GM23338 (cell line): ENCODE data around the gene POMT2. TPM values are rescaled to one million over a fixed set of nuclear protein-coding genes. Genes with fewer than 3 reads are reported as not detected.

Source experiments
- ATAC-seq: fragments of 200-7000 bp; cut with Tn5 transposase; 3 replicates; pipeline ENCODE4 v1.9.1; 2020
- DNase-seq: peaks from one replicate; pipeline ENCODE4 v3.0.0-alpha.2; 2015; ENCODE audit warnings: low spot score
- H2AFZ ChIP-seq: fragments of 200-600 bp; sonication (generic); 2 replicates; pipeline ENCODE4 v1.8.0; 2016; ENCODE audit warnings: antibody characterized with exemption, mild to moderate bottlenecking, moderate library complexity
- H3F3A ChIP-seq: fragments of 200-600 bp; sonication (generic); replicated peaks from 2 replicates; pipeline ENCODE4 v1.8.0; 2017; ENCODE audit warnings: antibody characterized with exemption, mixed run types, low read depth
- H3K27ac ChIP-seq: fragments of 200-600 bp; sonication (generic); 2 replicates; pipeline ENCODE4 v1.6.1; 2016; ENCODE audit warnings: low read depth
- H3K27me3 ChIP-seq: fragments of 200-600 bp; sonication (generic); 2 replicates; pipeline ENCODE4 v1.8.0; 2016; ENCODE audit warnings: mild to moderate bottlenecking, mixed run types, moderate library complexity; ENCODE audit not compliant: insufficient read depth
- H3K36me3 ChIP-seq: fragments of 200-600 bp; sonication (generic); 2 replicates; pipeline ENCODE4 v1.8.0; 2016; ENCODE audit warnings: mild to moderate bottlenecking; ENCODE audit not compliant: insufficient read depth
- H3K4me1 ChIP-seq: fragments of 200-600 bp; sonication (generic); 2 replicates; pipeline ENCODE4 v1.8.0; 2016; ENCODE audit warnings: mild to moderate bottlenecking, moderate library complexity; ENCODE audit not compliant: insufficient read depth
- H3K4me2 ChIP-seq: fragments of 200-600 bp; sonication (generic); 2 replicates; pipeline ENCODE4 v1.7.1; 2017; ENCODE audit warnings: mixed run types
- H3K4me3 ChIP-seq: fragments of 200-600 bp; sonication (generic); 2 replicates; pipeline ENCODE4 v1.6.1; 2016; ENCODE audit warnings: mixed run types
- H3K79me2 ChIP-seq: fragments of 200-600 bp; sonication (generic); replicated peaks from 2 replicates; pipeline ENCODE4 v1.8.0; 2017; ENCODE audit warnings: mild to moderate bottlenecking; ENCODE audit not compliant: insufficient read depth
- H3K9me2 ChIP-seq: fragments of 200-600 bp; sonication (generic); 2 replicates; pipeline ENCODE4 v1.8.0; 2017; ENCODE audit not compliant: insufficient read depth
- H4K20me1 ChIP-seq: fragments of 200-600 bp; sonication (generic); replicated peaks from 2 replicates; pipeline ENCODE4 v1.8.0; 2017; ENCODE audit warnings: mild to moderate bottlenecking; ENCODE audit not compliant: insufficient read depth
- H3K27ac Mint-ChIP-seq: 2 replicates; pipeline ENCODE4 v1.8.0; 2020; ENCODE audit warnings: inconsistent platforms, mild to moderate bottlenecking, moderate library complexity, mixed read lengths
- H3K27me3 Mint-ChIP-seq: 3 replicates; pipeline ENCODE4 v1.8.0; 2022; ENCODE audit warnings: low read depth, mild to moderate bottlenecking, moderate library complexity, mixed read lengths, inconsistent platforms; ENCODE audit not compliant: insufficient read depth, poor library complexity
- H3K36me3 Mint-ChIP-seq: 3 replicates; pipeline ENCODE4 v1.8.0; 2021; ENCODE audit warnings: low read depth, mild to moderate bottlenecking, inconsistent platforms, moderate library complexity, mixed read lengths
- H3K4me1 Mint-ChIP-seq: 3 replicates; pipeline ENCODE4 v1.8.0; 2020; ENCODE audit warnings: mild to moderate bottlenecking, inconsistent platforms, mixed read lengths
- H3K4me3 Mint-ChIP-seq: 3 replicates; pipeline ENCODE4 v1.8.0; 2021; ENCODE audit warnings: moderate library complexity, mild to moderate bottlenecking, inconsistent platforms, mixed read lengths
- H3K9me3 Mint-ChIP-seq: 3 replicates; pipeline ENCODE4 v1.8.0; 2020; ENCODE audit warnings: moderate library complexity, mild to moderate bottlenecking, inconsistent platforms, mixed read lengths
- CREB1 ChIP-seq: fragments of 250-450 bp; sonication (Bioruptor Pico); IDR thresholded peaks from 2 replicates; pipeline ENCODE4 v1.5.0; 2020; ENCODE audit warnings: low read depth, mild to moderate bottlenecking, moderate library complexity
- EZH2 ChIP-seq: fragments of 200-600 bp; sonication (generic); IDR thresholded peaks from one replicate; pipeline ENCODE4 v1.8.0; 2017; ENCODE audit warnings: antibody characterized with exemption, mild to moderate bottlenecking, low read depth; ENCODE audit not compliant: unreplicated experiment
- EZH2phosphoT487 ChIP-seq: fragments of 200-600 bp; sonication (generic); IDR thresholded peaks from one replicate; pipeline ENCODE4 v1.8.1; 2018; ENCODE audit warnings: antibody characterized with exemption; ENCODE audit not compliant: unreplicated experiment
- JUNB ChIP-seq: IDR thresholded peaks from one replicate; pipeline ENCODE4 v1.6.1; 2016; ENCODE audit warnings: antibody characterized with exemption; ENCODE audit not compliant: unreplicated experiment
- NANOG ChIP-seq: IDR thresholded peaks from 2 replicates; pipeline ENCODE4 v1.6.1; 2016; ENCODE audit warnings: antibody characterized with exemption, borderline replicate concordance
- POLR2AphosphoS5 ChIP-seq: IDR thresholded peaks from 2 replicates; pipeline ENCODE4 v1.6.1; 2016; ENCODE audit warnings: antibody characterized with exemption, low read depth
- STAT1 ChIP-seq: IDR thresholded peaks from one replicate; pipeline ENCODE4 v1.6.1; 2016; ENCODE audit warnings: antibody characterized with exemption; ENCODE audit not compliant: unreplicated experiment
- ZNF114 ChIP-seq: fragments of 250-450 bp; sonication (Bioruptor Pico); IDR thresholded peaks from 2 replicates; pipeline ENCODE4 v1.5.0; 2020; ENCODE audit warnings: mild to moderate bottlenecking, moderate library complexity
- ZNF331 ChIP-seq: fragments of 250-450 bp; sonication (Bioruptor Pico); IDR thresholded peaks from 2 replicates; pipeline ENCODE4 v1.5.0; 2020; ENCODE audit warnings: low read depth, mild to moderate bottlenecking, moderate library complexity
- polyA plus RNA-seq: library from polyadenylated mRNA; unstranded; fragments of >200 nt; fragmentation: Nextera tagmentation; extraction: Ambion mirVana; gene quantifications from 2 replicates; pipeline ENCODE4 v1.2.1, GENCODE V29; 2016
- total RNA-seq: library from RNA; depleted of rRNA; stranded (reverse); fragments of >200 nt; shearing (Covaris generic); gene quantifications from 2 replicates; pipeline ENCODE4 v1.2.3, GENCODE V29; 2014
- TF ChIP-seq, protein P1 (sequence below): fragments of 250-450 bp; sonication (Bioruptor Pico); IDR thresholded peaks from 2 replicates; pipeline ENCODE4 v1.5.0; 2020; ENCODE audit warnings: mild to moderate bottlenecking, moderate library complexity
- TF ChIP-seq, protein P2 (sequence below), 2 experiments: fragments of 200-600 bp in 1 of 2; sonication (generic) in 1 of 2; conservative IDR thresholded peaks; 2 replicates each; pipeline versions ENCODE4 v1.5.1 to v1.6.1; 2016 to 2017; ENCODE audit warnings: antibody characterized with exemption in 2 of 2, low read depth in 2 of 2, mild to moderate bottlenecking in 2 of 2, moderate library complexity in 1 of 2
- TF ChIP-seq, protein P3 (sequence below): IDR thresholded peaks from one replicate; pipeline ENCODE4 v1.6.1; 2018; ENCODE audit warnings: antibody characterized with exemption; ENCODE audit not compliant: unreplicated experiment
- TF ChIP-seq, protein P4 (sequence below): IDR thresholded peaks from 2 replicates; pipeline ENCODE4 v1.6.1; 2016; ENCODE audit warnings: antibody characterized with exemption

The POMT2 gene
- total and polyA plus RNA-seq, 2 experiments from 2014 or later: 24.3 to 29.9 TPM

DNA sequence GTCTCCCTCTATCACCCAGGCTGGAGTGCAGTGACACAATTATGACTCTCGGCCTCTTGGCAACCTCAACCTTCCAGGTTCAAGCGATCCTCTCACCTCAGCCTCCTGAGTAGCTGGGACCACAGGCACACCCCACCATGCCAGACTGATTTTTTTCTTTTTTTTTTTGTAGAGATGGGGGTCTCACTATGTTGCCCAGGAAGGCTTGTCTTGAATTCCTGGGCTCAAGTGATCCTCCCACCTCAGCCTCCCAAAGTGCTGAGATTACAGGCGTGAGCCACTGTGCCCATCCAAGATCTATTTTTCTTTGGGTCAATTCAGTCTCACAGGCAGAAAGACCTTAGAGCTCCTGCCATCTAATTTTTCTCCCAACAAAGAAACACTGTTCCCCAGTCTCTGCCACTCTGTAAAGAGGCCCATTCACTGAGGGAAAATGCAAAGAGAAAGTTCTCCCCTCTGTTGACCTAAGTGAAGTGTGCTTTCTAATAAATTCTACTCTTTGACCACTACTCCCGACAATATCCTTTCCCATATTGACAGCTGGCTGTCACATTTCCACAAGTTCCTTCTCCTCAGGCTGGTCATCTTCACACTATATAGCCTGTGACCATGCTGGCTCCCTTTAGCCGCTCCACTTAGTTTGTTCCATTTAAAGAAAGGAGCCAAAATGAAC is 32.9 kb upstream of the POMT2 start:
- no peak overlapping the region for H3K4me3 Mint-ChIP-seq

More for the DNA sequence above, 32.9 kb upstream of the POMT2 start:
- DNase-seq: no peak
- Mint-ChIP-seq H3K4me1 (no peaks in the 10 kb centered on the region), H3K27me3 (peaks cover 3% of the 10 kb centered on the region), H3K36me3 (no peaks in the 10 kb centered on the region), H3K27ac (no peak overlapping the region; the same call in 1 of the 2 replicates), H3K9me3 (no peaks in the 10 kb centered on the region)
- no peaks in the 10 kb centered on the region for H3K27me3 ChIP-seq
- no peaks in the 10 kb centered on the region for H3K4me1 ChIP-seq
- no peaks in the 10 kb centered on the region for H3K36me3 ChIP-seq
- no peak for ATAC-seq
- H3K4me2 ChIP-seq: no peak overlapping the region
- H3F3A ChIP-seq: 0 out of 2 replicates have a peak, but pooled peaks cover 3% of the 10 kb centered on the region
- H3K4me3 ChIP-seq: no peak overlapping the region
- no peak overlapping the region for H2AFZ ChIP-seq
- H4K20me1 ChIP-seq: no peaks in the 10 kb centered on the region; the same call in 1 of the 2 replicates
- TF ChIP-seq EZH2phosphoT487: no peak
- TF ChIP-seq ZNF331 (CRISPR knock-in tag): no peak
- TF ChIP-seq EZH2: no peak
- TF ChIP-seq STAT1: no peak
- TF ChIP-seq, protein P1, sequence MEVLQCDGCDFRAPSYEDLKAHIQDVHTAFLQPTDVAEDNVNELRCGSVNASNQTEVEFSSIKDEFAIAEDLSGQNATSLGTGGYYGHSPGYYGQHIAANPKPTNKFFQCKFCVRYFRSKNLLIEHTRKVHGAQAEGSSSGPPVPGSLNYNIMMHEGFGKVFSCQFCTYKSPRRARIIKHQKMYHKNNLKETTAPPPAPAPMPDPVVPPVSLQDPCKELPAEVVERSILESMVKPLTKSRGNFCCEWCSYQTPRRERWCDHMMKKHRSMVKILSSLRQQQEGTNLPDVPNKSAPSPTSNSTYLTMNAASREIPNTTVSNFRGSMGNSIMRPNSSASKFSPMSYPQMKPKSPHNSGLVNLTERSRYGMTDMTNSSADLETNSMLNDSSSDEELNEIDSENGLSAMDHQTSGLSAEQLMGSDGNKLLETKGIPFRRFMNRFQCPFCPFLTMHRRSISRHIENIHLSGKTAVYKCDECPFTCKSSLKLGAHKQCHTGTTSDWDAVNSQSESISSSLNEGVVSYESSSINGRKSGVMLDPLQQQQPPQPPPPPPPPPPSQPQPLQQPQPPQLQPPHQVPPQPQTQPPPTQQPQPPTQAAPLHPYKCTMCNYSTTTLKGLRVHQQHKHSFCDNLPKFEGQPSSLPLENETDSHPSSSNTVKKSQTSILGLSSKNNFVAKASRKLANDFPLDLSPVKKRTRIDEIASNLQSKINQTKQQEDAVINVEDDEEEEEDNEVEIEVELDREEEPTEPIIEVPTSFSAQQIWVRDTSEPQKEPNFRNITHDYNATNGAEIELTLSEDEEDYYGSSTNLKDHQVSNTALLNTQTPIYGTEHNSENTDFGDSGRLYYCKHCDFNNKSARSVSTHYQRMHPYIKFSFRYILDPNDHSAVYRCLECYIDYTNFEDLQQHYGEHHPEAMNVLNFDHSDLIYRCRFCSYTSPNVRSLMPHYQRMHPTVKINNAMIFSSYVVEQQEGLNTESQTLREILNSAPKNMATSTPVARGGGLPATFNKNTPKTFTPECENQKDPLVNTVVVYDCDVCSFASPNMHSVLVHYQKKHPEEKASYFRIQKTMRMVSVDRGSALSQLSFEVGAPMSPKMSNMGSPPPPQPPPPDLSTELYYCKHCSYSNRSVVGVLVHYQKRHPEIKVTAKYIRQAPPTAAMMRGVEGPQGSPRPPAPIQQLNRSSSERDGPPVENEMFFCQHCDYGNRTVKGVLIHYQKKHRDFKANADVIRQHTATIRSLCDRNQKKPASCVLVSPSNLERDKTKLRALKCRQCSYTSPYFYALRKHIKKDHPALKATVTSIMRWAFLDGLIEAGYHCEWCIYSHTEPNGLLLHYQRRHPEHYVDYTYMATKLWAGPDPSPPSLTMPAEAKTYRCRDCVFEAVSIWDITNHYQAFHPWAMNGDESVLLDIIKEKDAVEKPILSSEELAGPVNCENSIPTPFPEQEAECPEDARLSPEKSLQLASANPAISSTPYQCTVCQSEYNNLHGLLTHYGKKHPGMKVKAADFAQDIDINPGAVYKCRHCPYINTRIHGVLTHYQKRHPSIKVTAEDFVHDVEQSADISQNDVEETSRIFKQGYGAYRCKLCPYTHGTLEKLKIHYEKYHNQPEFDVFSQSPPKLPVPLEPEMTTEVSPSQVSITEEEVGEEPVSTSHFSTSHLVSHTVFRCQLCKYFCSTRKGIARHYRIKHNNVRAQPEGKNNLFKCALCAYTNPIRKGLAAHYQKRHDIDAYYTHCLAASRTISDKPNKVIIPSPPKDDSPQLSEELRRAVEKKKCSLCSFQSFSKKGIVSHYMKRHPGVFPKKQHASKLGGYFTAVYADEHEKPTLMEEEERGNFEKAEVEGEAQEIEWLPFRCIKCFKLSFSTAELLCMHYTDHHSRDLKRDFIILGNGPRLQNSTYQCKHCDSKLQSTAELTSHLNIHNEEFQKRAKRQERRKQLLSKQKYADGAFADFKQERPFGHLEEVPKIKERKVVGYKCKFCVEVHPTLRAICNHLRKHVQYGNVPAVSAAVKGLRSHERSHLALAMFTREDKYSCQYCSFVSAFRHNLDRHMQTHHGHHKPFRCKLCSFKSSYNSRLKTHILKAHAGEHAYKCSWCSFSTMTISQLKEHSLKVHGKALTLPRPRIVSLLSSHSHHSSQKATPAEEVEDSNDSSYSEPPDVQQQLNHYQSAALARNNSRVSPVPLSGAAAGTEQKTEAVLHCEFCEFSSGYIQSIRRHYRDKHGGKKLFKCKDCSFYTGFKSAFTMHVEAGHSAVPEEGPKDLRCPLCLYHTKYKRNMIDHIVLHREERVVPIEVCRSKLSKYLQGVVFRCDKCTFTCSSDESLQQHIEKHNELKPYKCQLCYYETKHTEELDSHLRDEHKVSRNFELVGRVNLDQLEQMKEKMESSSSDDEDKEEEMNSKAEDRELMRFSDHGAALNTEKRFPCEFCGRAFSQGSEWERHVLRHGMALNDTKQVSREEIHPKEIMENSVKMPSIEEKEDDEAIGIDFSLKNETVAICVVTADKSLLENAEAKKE: no peak
- no peak for TF ChIP-seq POLR2AphosphoS5
- no peak for TF ChIP-seq NANOG
- TF ChIP-seq, protein P2, sequence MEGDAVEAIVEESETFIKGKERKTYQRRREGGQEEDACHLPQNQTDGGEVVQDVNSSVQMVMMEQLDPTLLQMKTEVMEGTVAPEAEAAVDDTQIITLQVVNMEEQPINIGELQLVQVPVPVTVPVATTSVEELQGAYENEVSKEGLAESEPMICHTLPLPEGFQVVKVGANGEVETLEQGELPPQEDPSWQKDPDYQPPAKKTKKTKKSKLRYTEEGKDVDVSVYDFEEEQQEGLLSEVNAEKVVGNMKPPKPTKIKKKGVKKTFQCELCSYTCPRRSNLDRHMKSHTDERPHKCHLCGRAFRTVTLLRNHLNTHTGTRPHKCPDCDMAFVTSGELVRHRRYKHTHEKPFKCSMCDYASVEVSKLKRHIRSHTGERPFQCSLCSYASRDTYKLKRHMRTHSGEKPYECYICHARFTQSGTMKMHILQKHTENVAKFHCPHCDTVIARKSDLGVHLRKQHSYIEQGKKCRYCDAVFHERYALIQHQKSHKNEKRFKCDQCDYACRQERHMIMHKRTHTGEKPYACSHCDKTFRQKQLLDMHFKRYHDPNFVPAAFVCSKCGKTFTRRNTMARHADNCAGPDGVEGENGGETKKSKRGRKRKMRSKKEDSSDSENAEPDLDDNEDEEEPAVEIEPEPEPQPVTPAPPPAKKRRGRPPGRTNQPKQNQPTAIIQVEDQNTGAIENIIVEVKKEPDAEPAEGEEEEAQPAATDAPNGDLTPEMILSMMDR (conservative IDR thresholded peaks at IDR 0.05; ENCODE audit: low read depth in 2 of 2): no peak
- TF ChIP-seq ZNF114 (CRISPR knock-in tag): no peak
- TF ChIP-seq, protein P3, sequence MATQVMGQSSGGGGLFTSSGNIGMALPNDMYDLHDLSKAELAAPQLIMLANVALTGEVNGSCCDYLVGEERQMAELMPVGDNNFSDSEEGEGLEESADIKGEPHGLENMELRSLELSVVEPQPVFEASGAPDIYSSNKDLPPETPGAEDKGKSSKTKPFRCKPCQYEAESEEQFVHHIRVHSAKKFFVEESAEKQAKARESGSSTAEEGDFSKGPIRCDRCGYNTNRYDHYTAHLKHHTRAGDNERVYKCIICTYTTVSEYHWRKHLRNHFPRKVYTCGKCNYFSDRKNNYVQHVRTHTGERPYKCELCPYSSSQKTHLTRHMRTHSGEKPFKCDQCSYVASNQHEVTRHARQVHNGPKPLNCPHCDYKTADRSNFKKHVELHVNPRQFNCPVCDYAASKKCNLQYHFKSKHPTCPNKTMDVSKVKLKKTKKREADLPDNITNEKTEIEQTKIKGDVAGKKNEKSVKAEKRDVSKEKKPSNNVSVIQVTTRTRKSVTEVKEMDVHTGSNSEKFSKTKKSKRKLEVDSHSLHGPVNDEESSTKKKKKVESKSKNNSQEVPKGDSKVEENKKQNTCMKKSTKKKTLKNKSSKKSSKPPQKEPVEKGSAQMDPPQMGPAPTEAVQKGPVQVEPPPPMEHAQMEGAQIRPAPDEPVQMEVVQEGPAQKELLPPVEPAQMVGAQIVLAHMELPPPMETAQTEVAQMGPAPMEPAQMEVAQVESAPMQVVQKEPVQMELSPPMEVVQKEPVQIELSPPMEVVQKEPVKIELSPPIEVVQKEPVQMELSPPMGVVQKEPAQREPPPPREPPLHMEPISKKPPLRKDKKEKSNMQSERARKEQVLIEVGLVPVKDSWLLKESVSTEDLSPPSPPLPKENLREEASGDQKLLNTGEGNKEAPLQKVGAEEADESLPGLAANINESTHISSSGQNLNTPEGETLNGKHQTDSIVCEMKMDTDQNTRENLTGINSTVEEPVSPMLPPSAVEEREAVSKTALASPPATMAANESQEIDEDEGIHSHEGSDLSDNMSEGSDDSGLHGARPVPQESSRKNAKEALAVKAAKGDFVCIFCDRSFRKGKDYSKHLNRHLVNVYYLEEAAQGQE: no peak
- TF ChIP-seq, protein P4, sequence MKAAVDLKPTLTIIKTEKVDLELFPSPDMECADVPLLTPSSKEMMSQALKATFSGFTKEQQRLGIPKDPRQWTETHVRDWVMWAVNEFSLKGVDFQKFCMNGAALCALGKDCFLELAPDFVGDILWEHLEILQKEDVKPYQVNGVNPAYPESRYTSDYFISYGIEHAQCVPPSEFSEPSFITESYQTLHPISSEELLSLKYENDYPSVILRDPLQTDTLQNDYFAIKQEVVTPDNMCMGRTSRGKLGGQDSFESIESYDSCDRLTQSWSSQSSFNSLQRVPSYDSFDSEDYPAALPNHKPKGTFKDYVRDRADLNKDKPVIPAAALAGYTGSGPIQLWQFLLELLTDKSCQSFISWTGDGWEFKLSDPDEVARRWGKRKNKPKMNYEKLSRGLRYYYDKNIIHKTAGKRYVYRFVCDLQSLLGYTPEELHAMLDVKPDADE: no peak
- no peak for TF ChIP-seq JUNB
- TF ChIP-seq CREB1 (CRISPR knock-in tag): no peak
- H3K9me2 ChIP-seq: no peaks in the 10 kb centered on the region
- H3K27ac ChIP-seq: no peak overlapping the region
- H3K79me2 ChIP-seq: no peaks in the 10 kb centered on the region
